Measurements from ENCODE around the gene WDR70.

DNA sequence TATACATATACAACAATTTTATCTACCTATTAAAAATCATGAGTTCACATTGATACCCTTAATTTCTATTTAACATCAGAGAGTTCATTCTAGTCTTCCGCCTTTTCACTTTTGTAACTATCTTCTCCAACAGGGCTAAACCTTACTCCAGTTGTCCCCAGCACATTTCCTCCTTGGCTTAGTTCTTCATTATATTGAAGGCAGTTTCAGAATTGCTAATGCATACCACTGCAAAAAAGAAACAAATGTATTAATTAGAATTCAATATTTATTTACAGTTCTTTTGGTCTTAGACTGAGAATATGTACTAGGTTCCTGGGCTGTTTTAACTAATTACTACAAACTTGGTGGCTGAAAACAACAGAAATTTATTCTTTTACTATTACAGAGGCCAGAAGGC, 132.5 kb downstream of the WDR70 start:
- TF ChIP-seq, protein P1, sequence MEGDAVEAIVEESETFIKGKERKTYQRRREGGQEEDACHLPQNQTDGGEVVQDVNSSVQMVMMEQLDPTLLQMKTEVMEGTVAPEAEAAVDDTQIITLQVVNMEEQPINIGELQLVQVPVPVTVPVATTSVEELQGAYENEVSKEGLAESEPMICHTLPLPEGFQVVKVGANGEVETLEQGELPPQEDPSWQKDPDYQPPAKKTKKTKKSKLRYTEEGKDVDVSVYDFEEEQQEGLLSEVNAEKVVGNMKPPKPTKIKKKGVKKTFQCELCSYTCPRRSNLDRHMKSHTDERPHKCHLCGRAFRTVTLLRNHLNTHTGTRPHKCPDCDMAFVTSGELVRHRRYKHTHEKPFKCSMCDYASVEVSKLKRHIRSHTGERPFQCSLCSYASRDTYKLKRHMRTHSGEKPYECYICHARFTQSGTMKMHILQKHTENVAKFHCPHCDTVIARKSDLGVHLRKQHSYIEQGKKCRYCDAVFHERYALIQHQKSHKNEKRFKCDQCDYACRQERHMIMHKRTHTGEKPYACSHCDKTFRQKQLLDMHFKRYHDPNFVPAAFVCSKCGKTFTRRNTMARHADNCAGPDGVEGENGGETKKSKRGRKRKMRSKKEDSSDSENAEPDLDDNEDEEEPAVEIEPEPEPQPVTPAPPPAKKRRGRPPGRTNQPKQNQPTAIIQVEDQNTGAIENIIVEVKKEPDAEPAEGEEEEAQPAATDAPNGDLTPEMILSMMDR (conservative IDR thresholded peaks at IDR 0.05; ENCODE audit: low read length), result no peak
- no peak for TF ChIP-seq EZH2phosphoT487 (IDR thresholded peaks at IDR 0.05; ENCODE audit: borderline replicate concordance)

Data from Loucy (cell line).